Astrocyte (in vitro differentiated cells and primary cell): ENCODE results near the gene ALDH2. TPM values are rescaled to one million over a fixed set of nuclear protein-coding genes. Genes with fewer than 3 reads are reported as not detected.
"Not testable (repeated sequence)": the region's sequence is repeated elsewhere in the genome, so short reads cannot be mapped to it uniquely, and the experiment has no call there.

ENCODE experiments used
- DNase-seq: peaks from one replicate; pipeline ENCODE4 v3.0.0-alpha.2; 2010; ENCODE audit warnings: low read depth
- FAIRE-seq: peaks from 2 replicates; lab custom pipeline; 2011; peaks lifted over from hg19 to GRCh38; lab: Jason Lieb, UNC
- H2AFZ ChIP-seq: 2 replicates; pipeline ENCODE4 v1.6.0; 2012; ENCODE audit warnings: low read depth, low read length, inconsistent platforms
- H3K27ac ChIP-seq: 2 replicates; pipeline ENCODE4 v1.5.1; 2011; ENCODE audit warnings: low read depth, low read length, inconsistent platforms
- H3K27me3 ChIP-seq: 2 replicates; pipeline ENCODE4 v1.6.0; 2011; ENCODE audit warnings: low read length, inconsistent platforms; ENCODE audit not compliant: insufficient read depth
- H3K36me3 ChIP-seq: 2 replicates; pipeline ENCODE4 v1.5.1; 2011; ENCODE audit warnings: low read length, inconsistent platforms; ENCODE audit not compliant: insufficient read depth
- H3K4me1 ChIP-seq: 2 replicates; pipeline ENCODE4 v1.5.1; 2011; ENCODE audit warnings: low read length, inconsistent platforms; ENCODE audit not compliant: insufficient read depth
- H3K4me2 ChIP-seq: 2 replicates; pipeline ENCODE4 v1.6.0; 2012; ENCODE audit warnings: low read length, inconsistent platforms
- H3K4me3 ChIP-seq: 2 replicates; pipeline ENCODE4 v1.5.1; 2011; ENCODE audit warnings: low read depth, mild to moderate bottlenecking, low read length, inconsistent platforms; ENCODE audit not compliant: insufficient read depth
- H3K79me2 ChIP-seq: 2 replicates; pipeline ENCODE4 v1.6.0; 2012; ENCODE audit warnings: mild to moderate bottlenecking, low read length, inconsistent platforms; ENCODE audit not compliant: insufficient read depth
- H3K9ac ChIP-seq: 2 replicates; pipeline ENCODE4 v1.6.0; 2012; ENCODE audit warnings: mild to moderate bottlenecking, low read length, inconsistent platforms
- H3K9me3 ChIP-seq: 2 replicates; pipeline ENCODE4 v1.5.1; 2012; ENCODE audit warnings: low read depth, mild to moderate bottlenecking, low read length, inconsistent platforms; ENCODE audit not compliant: insufficient read depth
- H4K20me1 ChIP-seq: 2 replicates; pipeline ENCODE4 v1.6.0; 2012; ENCODE audit warnings: low read length, inconsistent platforms; ENCODE audit not compliant: insufficient read depth
- H3K27ac Mint-ChIP-seq: one replicate; pipeline ENCODE4 v1.8.0; 2021; ENCODE audit warnings: mild to moderate bottlenecking, mixed read lengths; ENCODE audit not compliant: unreplicated experiment
- H3K27me3 Mint-ChIP-seq: one replicate; pipeline ENCODE4 v1.8.0; 2021; ENCODE audit warnings: low read depth, mixed read lengths; ENCODE audit not compliant: unreplicated experiment
- H3K36me3 Mint-ChIP-seq: one replicate; pipeline ENCODE4 v1.8.0; 2021; ENCODE audit warnings: low read depth, mixed read lengths; ENCODE audit not compliant: unreplicated experiment
- H3K4me1 Mint-ChIP-seq: one replicate; pipeline ENCODE4 v1.8.0; 2021; ENCODE audit warnings: low read depth, mixed read lengths; ENCODE audit not compliant: unreplicated experiment
- H3K4me3 Mint-ChIP-seq: one replicate; pipeline ENCODE4 v1.8.0; 2021; ENCODE audit warnings: mild to moderate bottlenecking, moderate library complexity, mixed read lengths; ENCODE audit not compliant: unreplicated experiment
- H3K9me3 Mint-ChIP-seq: one replicate; pipeline ENCODE4 v1.8.0; 2021; ENCODE audit warnings: mild to moderate bottlenecking, mixed read lengths; ENCODE audit not compliant: unreplicated experiment
- EZH2 ChIP-seq: IDR thresholded peaks from 2 replicates; pipeline ENCODE4 v1.6.1; 2012; ENCODE audit warnings: mild to moderate bottlenecking, low read length, inconsistent platforms; ENCODE audit not compliant: insufficient read depth
- total RNA-seq: library from RNA; stranded (reverse); gene quantifications from 2 replicates; pipeline ENCODE4 v1.2.1, GENCODE V29; 2021
- TF ChIP-seq, protein P1 (sequence below): IDR thresholded peaks from 2 replicates; pipeline ENCODE4 v1.5.1; 2011; ENCODE audit warnings: low read depth, mild to moderate bottlenecking, inconsistent platforms, low read length, moderate library complexity; ENCODE audit not compliant: insufficient read depth

The ALDH2 gene
- total RNA-seq, 1 donor from 2014 or later = 82.0 TPM

DNA sequence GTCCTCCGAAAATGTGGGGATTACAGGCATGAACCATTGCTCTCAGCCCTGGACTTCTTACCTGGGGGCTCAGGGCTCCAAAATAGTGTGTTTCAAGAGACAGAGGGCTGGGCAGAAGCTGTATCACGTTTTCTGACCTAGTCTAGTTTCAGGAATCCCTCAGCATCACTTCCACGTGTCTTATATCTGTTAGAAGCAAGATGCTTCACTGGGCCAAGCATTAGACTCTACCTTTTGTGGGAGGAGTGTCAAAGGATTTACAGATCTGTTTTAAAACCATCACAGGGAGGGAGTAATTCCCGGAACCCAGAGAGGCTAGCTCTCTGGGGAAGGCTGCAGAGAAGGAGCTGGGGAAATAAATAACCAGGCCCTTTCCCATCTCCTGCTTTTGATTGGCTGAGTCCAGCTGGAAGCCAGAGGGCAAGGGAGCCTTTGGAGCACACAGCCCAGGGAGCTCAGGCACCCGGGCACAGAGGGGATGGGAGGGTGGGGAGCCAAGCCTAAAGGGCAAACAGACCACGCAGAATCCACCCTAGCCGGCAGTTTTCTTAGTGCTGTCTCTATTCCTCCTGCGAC, 33.3 kb upstream of the ALDH2 start:
- no peaks in the 10 kb centered on the region for H3K9me3 ChIP-seq
- H2AFZ ChIP-seq = no peak overlapping the region
- H3K27ac ChIP-seq = no peak overlapping the region
- Mint-ChIP-seq H3K4me1 (no peaks in the 10 kb centered on the region), H3K27me3 (no peaks in the 10 kb centered on the region), H3K36me3 (peaks cover 25% of the 10 kb centered on the region), H3K27ac (no peak overlapping the region), H3K4me3 (no peak overlapping the region), H3K9me3 (no peaks in the 10 kb centered on the region)
- no peaks in the 10 kb centered on the region for H3K79me2 ChIP-seq
- DNase-seq = no peak
- no peaks in the 10 kb centered on the region for H3K4me1 ChIP-seq
- H3K27me3 ChIP-seq = no peaks in the 10 kb centered on the region
- H3K9ac ChIP-seq = no peak overlapping the region
- no peak overlapping the region for H3K4me2 ChIP-seq
- TF ChIP-seq EZH2 = no peak
- TF ChIP-seq, protein P1, sequence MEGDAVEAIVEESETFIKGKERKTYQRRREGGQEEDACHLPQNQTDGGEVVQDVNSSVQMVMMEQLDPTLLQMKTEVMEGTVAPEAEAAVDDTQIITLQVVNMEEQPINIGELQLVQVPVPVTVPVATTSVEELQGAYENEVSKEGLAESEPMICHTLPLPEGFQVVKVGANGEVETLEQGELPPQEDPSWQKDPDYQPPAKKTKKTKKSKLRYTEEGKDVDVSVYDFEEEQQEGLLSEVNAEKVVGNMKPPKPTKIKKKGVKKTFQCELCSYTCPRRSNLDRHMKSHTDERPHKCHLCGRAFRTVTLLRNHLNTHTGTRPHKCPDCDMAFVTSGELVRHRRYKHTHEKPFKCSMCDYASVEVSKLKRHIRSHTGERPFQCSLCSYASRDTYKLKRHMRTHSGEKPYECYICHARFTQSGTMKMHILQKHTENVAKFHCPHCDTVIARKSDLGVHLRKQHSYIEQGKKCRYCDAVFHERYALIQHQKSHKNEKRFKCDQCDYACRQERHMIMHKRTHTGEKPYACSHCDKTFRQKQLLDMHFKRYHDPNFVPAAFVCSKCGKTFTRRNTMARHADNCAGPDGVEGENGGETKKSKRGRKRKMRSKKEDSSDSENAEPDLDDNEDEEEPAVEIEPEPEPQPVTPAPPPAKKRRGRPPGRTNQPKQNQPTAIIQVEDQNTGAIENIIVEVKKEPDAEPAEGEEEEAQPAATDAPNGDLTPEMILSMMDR = no peak
- peaks cover 3% of the 10 kb centered on the region for H3K36me3 ChIP-seq
- FAIRE-seq = no peak
- no peak overlapping the region for H3K4me3 ChIP-seq
- H4K20me1 ChIP-seq = no peaks in the 10 kb centered on the region

DNA sequence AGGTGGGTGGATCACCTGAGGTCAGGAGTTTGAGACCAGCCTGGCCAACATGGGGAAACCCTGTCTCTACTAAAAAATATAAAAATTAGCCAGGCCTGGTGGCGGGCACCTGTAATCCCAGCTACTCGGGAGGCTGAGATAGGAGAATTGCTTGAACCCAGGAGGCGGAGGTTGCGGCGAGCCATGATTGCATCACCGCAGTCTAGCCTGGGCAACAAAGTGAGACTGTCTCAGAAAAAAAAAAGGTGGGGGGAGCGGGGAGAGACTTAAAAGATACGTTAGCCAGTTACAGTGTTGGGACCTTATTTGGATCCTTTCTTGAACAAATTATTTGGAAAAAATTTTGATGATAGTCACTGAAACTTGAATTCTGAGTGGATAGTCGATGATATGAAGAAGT, 27.2 kb upstream of the ALDH2 start:
- Mint-ChIP-seq H3K4me1 (peaks cover 11% of the 10 kb centered on the region), H3K36me3 (peaks cover 11% of the 10 kb centered on the region), H3K27ac (peak overlapping the region; percentile 58)
- H3K9ac ChIP-seq, H2AFZ ChIP-seq, H3K36me3 ChIP-seq, H4K20me1 ChIP-seq, H3K79me2 ChIP-seq, H3K4me2 ChIP-seq, H3K27me3 Mint-ChIP-seq, FAIRE-seq, H3K27me3 ChIP-seq, H3K27ac ChIP-seq, H3K4me3 Mint-ChIP-seq, H3K4me1 ChIP-seq, H3K4me3 ChIP-seq, H3K9me3 Mint-ChIP-seq, H3K9me3 ChIP-seq, DNase-seq: not testable (repeated sequence)

DNA sequence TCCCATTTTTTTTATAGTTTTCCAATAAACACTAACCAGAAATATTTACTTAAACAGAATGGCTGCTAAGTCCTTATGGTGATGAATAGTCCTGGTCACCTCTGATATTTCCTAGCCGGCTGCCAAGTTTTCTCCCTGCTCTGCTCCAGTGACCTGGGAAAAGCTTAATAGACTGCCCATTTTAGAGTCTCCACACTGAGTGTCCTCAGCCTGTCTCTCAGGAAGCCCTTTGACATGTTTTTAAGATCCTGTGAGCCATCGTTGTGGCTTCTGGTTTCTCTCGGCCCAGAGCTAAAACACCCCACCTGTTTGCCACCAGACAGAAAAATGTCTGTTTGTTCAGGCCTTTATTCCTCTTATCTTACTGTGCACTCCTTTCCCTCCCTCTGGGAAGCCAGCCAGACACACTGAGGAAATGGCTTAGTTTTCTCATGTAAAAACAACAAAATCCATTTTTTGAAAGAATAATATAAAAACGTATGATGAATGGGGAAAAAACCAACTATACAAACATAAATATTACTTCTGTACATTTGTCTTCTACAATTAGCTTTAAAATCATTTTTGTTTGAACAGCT, 25.4 kb upstream of the ALDH2 start:
- H4K20me1 ChIP-seq = no peaks in the 10 kb centered on the region
- no peak overlapping the region for H3K4me3 ChIP-seq
- H3K4me1 ChIP-seq = peaks cover 8% of the 10 kb centered on the region
- no peak overlapping the region for H3K9ac ChIP-seq
- H3K27ac ChIP-seq = no peak overlapping the region
- peak overlapping the region; percentile 16 for H3K4me2 ChIP-seq
- H3K79me2 ChIP-seq = no peaks in the 10 kb centered on the region
- TF ChIP-seq, protein P1 = no peak
- no peak for TF ChIP-seq EZH2
- peak overlapping the region; percentile 3 for H3K4me3 Mint-ChIP-seq
- H2AFZ ChIP-seq = no peak overlapping the region
- no peaks in the 10 kb centered on the region for H3K9me3 ChIP-seq
- peaks cover 11% of the 10 kb centered on the region for H3K4me1 Mint-ChIP-seq
- H3K9me3 Mint-ChIP-seq = no peaks in the 10 kb centered on the region
- FAIRE-seq (no peak), DNase-seq (peak; percentile 42)
- H3K27ac Mint-ChIP-seq = peak overlapping the region; percentile 44
- H3K36me3 Mint-ChIP-seq = peaks cover 21% of the 10 kb centered on the region
- H3K27me3 ChIP-seq = no peaks in the 10 kb centered on the region
- H3K36me3 ChIP-seq = peaks cover 5% of the 10 kb centered on the region
- no peaks in the 10 kb centered on the region for H3K27me3 Mint-ChIP-seq
